HG03575 (cell line): ENCODE results near the gene DCDC2C.

Source experiments
- ATAC-seq: cut with Tn5 transposase; IDR thresholded peaks from one replicate; pipeline ENCODE4 v1.9.1; 2021; ENCODE audit not compliant: unreplicated experiment, insufficient number of reproducible peaks, low FRiP score; ENCODE audit errors: extremely low read depth

The DCDC2C gene

GRCh38 chr2:3857576-3857975 is 154.2 kb downstream of the DCDC2C start:
- ATAC-seq = no peak

GRCh38 chr2:3864943-3865865 is 161.8 kb downstream of the DCDC2C start:
- no peak for ATAC-seq

GRCh38 chr2:3867469-3867868 is 164.1 kb downstream of the DCDC2C start:
- no peak for ATAC-seq

- no peak for ATAC-seq
Measured at GRCh38 chr2:3868012-3868805, 164.8 kb downstream of the DCDC2C start.

- ATAC-seq = no peak
Measured at GRCh38 chr2:3870222-3870621, 166.8 kb downstream of the DCDC2C start.

GRCh38 chr2:3871002-3871401 is 167.6 kb downstream of the DCDC2C start:
- ATAC-seq = no peak

GRCh38 chr2:3872451-3872850 is 169.1 kb downstream of the DCDC2C start:
- no peak for ATAC-seq

- ATAC-seq = no peak
Measured at GRCh38 chr2:3873899-3874298, 170.5 kb downstream of the DCDC2C start.

- ATAC-seq = no peak
Measured at GRCh38 chr2:3876221-3876620, 172.8 kb downstream of the DCDC2C start.

GRCh38 chr2:3876685-3877084 is 173.3 kb downstream of the DCDC2C start:
- no peak for ATAC-seq

GRCh38 chr2:3885629-3886628 is 182.6 kb downstream of the DCDC2C start:
- no peak for ATAC-seq

GRCh38 chr2:3895021-3895420 is 191.6 kb downstream of the DCDC2C start:
- ATAC-seq = no peak
